Osteoblast (primary cell): ENCODE data around the gene GNAT3. TPM values are rescaled to one million over a fixed set of nuclear protein-coding genes. Genes with fewer than 3 reads are reported as not detected.

Experiments
- DNase-seq: peaks from one replicate; pipeline ENCODE4 v3.0.0; 2011; ENCODE audit warnings: low spot score, mixed read lengths; ENCODE audit not compliant: insufficient read length; ENCODE audit errors: missing footprints
- H2AFZ ChIP-seq: 2 replicates; pipeline ENCODE4 v1.6.0; 2011; ENCODE audit warnings: mild to moderate bottlenecking, low read length
- H3K27ac ChIP-seq: 2 replicates; pipeline ENCODE4 v1.5.1; 2011; ENCODE audit warnings: mild to moderate bottlenecking, low read depth, low read length, moderate library complexity
- H3K27me3 ChIP-seq: 2 replicates; pipeline ENCODE4 v1.6.0; 2012; ENCODE audit warnings: mild to moderate bottlenecking, control low read depth, inconsistent platforms, low read length, moderate library complexity; ENCODE audit not compliant: insufficient read depth
- H3K36me3 ChIP-seq: 2 replicates; pipeline ENCODE4 v1.5.1; 2011; ENCODE audit warnings: mild to moderate bottlenecking, low read length, control low read depth, moderate library complexity; ENCODE audit not compliant: insufficient read depth
- H3K4me1 ChIP-seq: 2 replicates; pipeline ENCODE4 v1.5.1; 2011; ENCODE audit warnings: mild to moderate bottlenecking, low read length, control low read depth, moderate library complexity; ENCODE audit not compliant: insufficient read depth
- H3K4me2 ChIP-seq: 2 replicates; pipeline ENCODE4 v1.6.0; 2011; ENCODE audit warnings: mild to moderate bottlenecking, low read length; ENCODE audit not compliant: insufficient read depth
- H3K4me3 ChIP-seq: fragments of 200-600 bp; sonication (generic); 3 replicates; pipeline ENCODE4 v1.5.1; 2012; ENCODE audit warnings: mild to moderate bottlenecking, low read length, inconsistent platforms; ENCODE audit not compliant: insufficient read depth
- H3K79me2 ChIP-seq: 2 replicates; pipeline ENCODE4 v1.6.0; 2012; ENCODE audit warnings: mild to moderate bottlenecking, low read length, control low read depth, inconsistent platforms; ENCODE audit not compliant: insufficient read depth
- H3K9me3 ChIP-seq: 2 replicates; pipeline ENCODE4 v1.5.1; 2011; ENCODE audit warnings: low read depth, low read length, control low read depth
- H4K20me1 ChIP-seq: 2 replicates; pipeline ENCODE4 v1.6.0; 2012; ENCODE audit warnings: mild to moderate bottlenecking, low read length, control low read depth; ENCODE audit not compliant: insufficient read depth
- total RNA-seq: library from RNA; depleted of rRNA; stranded (reverse); fragments of >200 nt; gene quantifications from 2 replicates; pipeline ENCODE4 v1.2.3, GENCODE V29; 2012
- TF ChIP-seq, protein P1 (sequence below): IDR thresholded peaks from 2 replicates; pipeline ENCODE4 v1.5.1; 2011; ENCODE audit warnings: mild to moderate bottlenecking, low read depth, low read length, moderate library complexity; ENCODE audit errors: extremely low read depth

Gene GNAT3
- total RNA-seq, 1 donor = not detected

DNA sequence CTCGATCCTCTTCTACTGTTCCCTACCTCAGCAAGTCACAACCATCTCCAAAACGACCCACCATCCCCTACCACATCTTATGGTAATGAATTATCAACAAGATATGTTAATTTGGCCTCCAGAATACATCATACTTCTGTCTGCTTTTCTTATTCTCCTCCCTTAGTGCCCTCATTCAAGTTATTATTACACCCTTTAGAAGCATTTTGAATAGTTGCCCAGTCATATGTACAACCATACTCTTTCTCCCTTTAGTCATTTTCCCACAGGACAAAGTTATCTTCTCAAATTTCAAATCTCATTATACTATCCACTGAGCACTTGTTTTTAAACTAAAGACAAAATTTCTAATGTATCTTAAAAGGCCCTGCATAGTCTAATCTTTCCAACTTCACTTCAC is 71.0 kb downstream of the GNAT3 start:
- Histone ChIP-seq H4K20me1 (no peaks in the 10 kb centered on the region), H3K4me3 (peak overlapping the region; percentile 43), H3K4me1 (peaks cover 25% of the 10 kb centered on the region), H3K27ac (peak overlapping the region; percentile 92), H2AFZ (peak overlapping the region; percentile 27), H3K27me3 (no peaks in the 10 kb centered on the region), H3K4me2 (peak overlapping the region; percentile 63), H3K9me3 (no peaks in the 10 kb centered on the region), H3K79me2 (no peaks in the 10 kb centered on the region), H3K36me3 (no peaks in the 10 kb centered on the region)
- TF ChIP-seq, protein P1, sequence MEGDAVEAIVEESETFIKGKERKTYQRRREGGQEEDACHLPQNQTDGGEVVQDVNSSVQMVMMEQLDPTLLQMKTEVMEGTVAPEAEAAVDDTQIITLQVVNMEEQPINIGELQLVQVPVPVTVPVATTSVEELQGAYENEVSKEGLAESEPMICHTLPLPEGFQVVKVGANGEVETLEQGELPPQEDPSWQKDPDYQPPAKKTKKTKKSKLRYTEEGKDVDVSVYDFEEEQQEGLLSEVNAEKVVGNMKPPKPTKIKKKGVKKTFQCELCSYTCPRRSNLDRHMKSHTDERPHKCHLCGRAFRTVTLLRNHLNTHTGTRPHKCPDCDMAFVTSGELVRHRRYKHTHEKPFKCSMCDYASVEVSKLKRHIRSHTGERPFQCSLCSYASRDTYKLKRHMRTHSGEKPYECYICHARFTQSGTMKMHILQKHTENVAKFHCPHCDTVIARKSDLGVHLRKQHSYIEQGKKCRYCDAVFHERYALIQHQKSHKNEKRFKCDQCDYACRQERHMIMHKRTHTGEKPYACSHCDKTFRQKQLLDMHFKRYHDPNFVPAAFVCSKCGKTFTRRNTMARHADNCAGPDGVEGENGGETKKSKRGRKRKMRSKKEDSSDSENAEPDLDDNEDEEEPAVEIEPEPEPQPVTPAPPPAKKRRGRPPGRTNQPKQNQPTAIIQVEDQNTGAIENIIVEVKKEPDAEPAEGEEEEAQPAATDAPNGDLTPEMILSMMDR = no peak
- DNase-seq = peak; percentile 62

DNA sequence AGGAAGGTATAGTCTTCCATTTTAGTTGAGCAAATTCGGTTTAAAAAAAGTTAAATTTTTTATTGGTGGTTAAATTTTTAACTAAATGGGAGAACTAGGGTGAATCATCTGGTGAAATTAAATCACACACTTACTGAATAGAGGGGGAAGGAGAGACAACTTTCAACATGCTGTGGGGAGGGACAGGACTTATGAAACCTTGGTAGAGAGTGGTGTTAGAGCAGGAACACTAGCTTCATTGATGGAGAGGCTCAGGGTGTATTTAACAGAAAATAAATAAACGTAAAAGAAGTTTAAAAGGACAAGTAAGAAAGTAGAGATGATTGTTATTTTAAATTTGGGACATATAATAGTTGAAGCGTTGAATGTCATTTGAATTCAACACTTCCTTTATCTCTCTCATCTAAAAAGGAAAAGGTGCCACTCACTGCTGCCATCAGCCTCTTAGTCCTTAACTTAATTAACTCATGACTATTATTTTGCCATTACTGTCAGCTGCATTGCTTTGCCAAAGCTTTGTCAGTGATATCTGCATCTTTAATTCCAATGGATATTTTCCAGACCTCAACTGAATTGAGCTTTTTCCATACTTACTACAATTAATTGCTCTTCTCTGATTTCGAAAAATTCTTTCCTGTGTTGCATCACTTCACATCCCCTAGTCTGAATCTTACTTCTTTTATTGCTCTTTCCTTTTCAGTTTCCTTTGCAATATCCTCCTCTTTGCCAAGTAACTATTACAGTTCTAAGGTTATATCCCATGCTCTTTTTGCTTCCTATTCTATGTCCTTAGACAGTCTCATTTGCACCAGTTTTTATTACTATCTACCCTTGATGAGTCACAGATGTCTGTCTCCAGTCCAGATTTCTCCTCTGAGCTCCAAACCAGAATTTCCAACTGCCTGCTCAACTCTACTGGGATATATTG is 71.7 kb downstream of the GNAT3 start:
- TF ChIP-seq, protein P1 = no peak
- H3K79me2 ChIP-seq = no peaks in the 10 kb centered on the region
- H3K4me1 ChIP-seq = peaks cover 25% of the 10 kb centered on the region
- H3K36me3 ChIP-seq = no peaks in the 10 kb centered on the region
- H3K27me3 ChIP-seq = no peaks in the 10 kb centered on the region
- peak overlapping the region; percentile 27 for H2AFZ ChIP-seq
- H3K4me2 ChIP-seq = peak overlapping the region; percentile 63
- H4K20me1 ChIP-seq = no peaks in the 10 kb centered on the region
- peak overlapping the region; percentile 92 for H3K27ac ChIP-seq
- DNase-seq = peak; percentile 35
- H3K4me3 ChIP-seq = no peak overlapping the region
- no peaks in the 10 kb centered on the region for H3K9me3 ChIP-seq

DNA sequence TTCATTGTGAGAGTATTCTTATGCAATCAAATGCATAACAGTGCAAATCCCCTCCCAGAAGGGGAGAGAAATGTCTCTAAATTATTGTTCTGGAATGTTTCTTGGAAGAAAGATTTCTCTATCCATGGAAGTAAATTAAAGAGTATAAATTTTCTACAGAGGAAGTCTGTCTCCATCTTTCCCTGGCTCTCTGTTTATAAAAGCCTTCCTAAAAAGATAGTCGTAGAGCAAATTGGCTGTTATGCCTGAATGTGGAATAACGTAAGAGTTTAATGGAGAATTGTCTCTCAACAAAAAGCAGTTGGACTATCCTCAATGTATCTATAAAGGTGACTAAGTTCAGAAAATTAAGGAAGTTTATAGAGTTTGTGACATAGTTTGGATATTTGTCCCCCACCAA is 76.3 kb downstream of the GNAT3 start:
- no peak overlapping the region for H3K4me2 ChIP-seq
- H3K27ac ChIP-seq = no peak overlapping the region
- no peaks in the 10 kb centered on the region for H3K9me3 ChIP-seq
- DNase-seq = no peak
- TF ChIP-seq, protein P1 = no peak
- no peaks in the 10 kb centered on the region for H3K36me3 ChIP-seq
- no peak overlapping the region for H2AFZ ChIP-seq
- no peaks in the 10 kb centered on the region for H4K20me1 ChIP-seq
- H3K79me2 ChIP-seq = no peaks in the 10 kb centered on the region
- H3K4me3 ChIP-seq = no peak overlapping the region
- no peaks in the 10 kb centered on the region for H3K27me3 ChIP-seq
- peaks cover 15% of the 10 kb centered on the region for H3K4me1 ChIP-seq

DNA sequence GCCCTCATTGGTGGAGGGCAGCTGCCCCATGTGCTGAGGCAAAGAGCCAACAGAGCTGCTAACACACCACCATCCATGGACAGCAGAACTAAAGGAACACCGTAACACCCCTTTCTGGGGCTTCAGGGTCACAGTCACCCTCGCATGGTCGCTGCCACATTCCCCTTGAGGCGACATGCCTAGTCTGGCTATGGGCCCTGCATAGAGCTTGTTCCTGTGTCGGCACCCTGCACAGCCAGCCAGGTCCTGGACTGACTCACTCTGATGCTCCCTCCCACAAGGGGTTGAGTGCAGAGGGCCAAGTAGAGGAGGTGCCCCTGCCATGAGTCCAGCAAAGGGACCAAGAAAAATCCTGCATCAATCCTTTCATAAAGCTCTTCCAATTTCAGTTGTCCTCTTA is 77.8 kb downstream of the GNAT3 start:
- no peaks in the 10 kb centered on the region for H4K20me1 ChIP-seq
- TF ChIP-seq, protein P1 = no peak
- H3K27me3 ChIP-seq = no peaks in the 10 kb centered on the region
- no peak overlapping the region for H3K27ac ChIP-seq
- H2AFZ ChIP-seq = no peak overlapping the region
- H3K79me2 ChIP-seq = no peaks in the 10 kb centered on the region
- H3K4me2 ChIP-seq = no peak overlapping the region
- no peak for DNase-seq
- H3K4me3 ChIP-seq = no peak overlapping the region
- H3K36me3 ChIP-seq = no peaks in the 10 kb centered on the region
- no peaks in the 10 kb centered on the region for H3K9me3 ChIP-seq
- peaks cover 8% of the 10 kb centered on the region for H3K4me1 ChIP-seq
